Measurements from ENCODE around the gene SLC36A1.

The SLC36A1 gene

DNA sequence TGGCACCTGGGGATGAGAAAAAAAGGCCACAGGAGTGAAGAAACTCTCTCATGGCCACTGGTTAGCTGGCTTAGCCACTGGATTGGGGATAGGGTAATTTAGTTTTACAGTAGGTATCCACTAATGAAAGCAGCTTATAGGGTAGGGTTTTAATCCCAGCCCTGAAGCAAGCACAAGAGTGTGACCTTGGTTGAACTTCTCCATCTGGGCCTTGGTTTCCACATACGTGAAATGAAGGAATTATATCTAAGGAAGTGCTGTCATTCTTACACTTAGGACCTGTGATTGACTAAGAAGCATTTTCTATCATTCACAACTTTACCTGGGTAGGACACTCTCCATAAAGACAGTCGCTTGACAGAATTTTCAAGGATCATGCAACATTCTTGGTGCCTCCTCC is 94.2 kb downstream of the SLC36A1 start:
- no peak for DNase-seq

All from activated T-cell treated with anti-CD3 and anti-CD28 coated beads, Interleukin-2, amount 50 U/mL, for 1 hour (primary cell).